Gastrocnemius medialis (tissue), 4 donors: ENCODE data around the gene PITX2. TPM values are rescaled to one million over a fixed set of nuclear protein-coding genes. Genes with fewer than 3 reads are reported as not detected.
"Not testable (repeated sequence)": the region's sequence is repeated elsewhere in the genome, so short reads cannot be mapped to it uniquely, and the experiment has no call there.

ENCODE experiments used
- ATAC-seq, 2 donors: fragments of 150-250 bp; one replicate each; pipeline ENCODE4 v1.9.1; 2016
- DNase-seq, 2 donors: peaks; one replicate each; pipeline ENCODE4 v3.0.0-alpha.2; 2019
- H3K27ac ChIP-seq, 4 donors: fragments of 200-600 bp; sonication (generic); 1 replicate in 1 of 4; 2 replicates in 3 of 4; pipeline ENCODE4 v1.5.1; 2016 to 2018; ENCODE audit warnings: mild to moderate bottlenecking in 2 of 4, moderate library complexity in 1 of 4
- H3K27me3 ChIP-seq, 3 donors: fragments of 200-600 bp; sonication (generic) in 2 of 3; 1 replicate in 1 of 3; 2 replicates in 2 of 3; pipeline versions ENCODE4 v1.5.1 to v1.6.0; 2016 to 2019; ENCODE audit warnings: mild to moderate bottlenecking in 1 of 3, moderate library complexity in 1 of 3
- H3K36me3 ChIP-seq, 2 donors: fragments of 200-600 bp; sonication (generic) in 1 of 2; one replicate each; pipeline ENCODE4 v1.5.1; 2017 to 2018
- H3K4me1 ChIP-seq, 2 donors: fragments of 200-600 bp; sonication (generic) in 1 of 2; one replicate each; pipeline ENCODE4 v1.5.1; 2016 to 2017; ENCODE audit warnings: mild to moderate bottlenecking in 2 of 2
- H3K4me3 ChIP-seq, 4 donors: fragments of 200-600 bp; sonication (generic) in 3 of 4; 1 replicate in 1 of 4; 2 replicates in 3 of 4; pipeline ENCODE4 v1.5.1; 2016 to 2019; ENCODE audit warnings: mild to moderate bottlenecking in 2 of 4
- H3K9me3 ChIP-seq, 3 donors: fragments of 200-600 bp; sonication (generic) in 2 of 3; 1 replicate in 1 of 3; 2 replicates in 2 of 3; pipeline ENCODE4 v1.5.1; 2016 to 2019
- POLR2A ChIP-seq, 2 donors: fragments of 450-650 bp; IDR thresholded peaks; one replicate each; pipeline ENCODE4 v1.6.1; 2017; ENCODE audit warnings: antibody characterized with exemption in 2 of 2, mild to moderate bottlenecking in 2 of 2, moderate library complexity in 2 of 2
- in situ Hi-C, 4 donors: fragments of 200-750 bp; cut with MboI; loops; one replicate each; pipeline versions ENCODE4 v1.15.0 to v1.8.0; 2017; ENCODE audit warnings: low sequenced_read_pairs in 4 of 4
- intact Hi-C: fragments of 100-400 bp; cut with DNase I; formaldehyde crosslinking; loops from one replicate; pipeline ENCODE4 v1.15.1; 2023; ENCODE audit warnings: low total_unique reads
- total RNA-seq, 4 donors: library from RNA; depleted of rRNA; stranded (reverse); fragments of >200 nt; gene quantifications; one replicate each; pipeline versions ENCODE4 v1.1.0 to v1.2.3, GENCODE V29; 2016
- TF ChIP-seq, protein P1 (sequence below), 5 experiments: fragments of 450-650 bp in 3 of 5; fragments of 200-600 bp in 2 of 5; sonication (generic) in 2 of 5; IDR thresholded peaks in 4 of 5; conservative IDR thresholded peaks in 1 of 5; 1 replicate in 4 of 5; 2 replicates in 1 of 5; pipeline ENCODE4 v1.5.1; 2016 to 2019; ENCODE audit warnings: antibody characterized with exemption in 5 of 5, mild to moderate bottlenecking in 3 of 5, moderate library complexity in 3 of 5

PITX2 gene
- total RNA-seq, 4 donors from 2014 or later, result 30.5 to 58.9 (median 38.2) TPM

DNA sequence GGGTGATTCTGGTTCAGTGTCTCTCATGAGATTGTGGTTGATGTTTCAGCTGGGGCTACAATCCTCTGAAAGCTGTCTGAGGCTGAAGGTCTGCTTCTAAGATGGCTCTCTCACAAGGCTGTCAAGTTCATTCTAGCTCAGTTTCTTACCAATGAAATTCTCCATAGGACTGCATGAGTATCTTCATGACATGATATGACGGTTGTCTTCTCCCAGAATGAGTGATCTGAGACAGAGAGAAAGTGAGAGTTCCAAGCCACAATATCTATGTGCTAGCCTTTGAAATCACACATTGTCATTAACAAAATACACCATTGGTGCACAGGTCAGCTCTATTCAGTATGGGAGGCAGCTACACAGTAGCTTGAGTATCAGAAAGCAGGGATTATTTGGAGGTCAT lies 27.3 kb downstream of the PITX2 start:
- DNase-seq (no peak), ATAC-seq (no peak)
- TF ChIP-seq, protein P1, sequence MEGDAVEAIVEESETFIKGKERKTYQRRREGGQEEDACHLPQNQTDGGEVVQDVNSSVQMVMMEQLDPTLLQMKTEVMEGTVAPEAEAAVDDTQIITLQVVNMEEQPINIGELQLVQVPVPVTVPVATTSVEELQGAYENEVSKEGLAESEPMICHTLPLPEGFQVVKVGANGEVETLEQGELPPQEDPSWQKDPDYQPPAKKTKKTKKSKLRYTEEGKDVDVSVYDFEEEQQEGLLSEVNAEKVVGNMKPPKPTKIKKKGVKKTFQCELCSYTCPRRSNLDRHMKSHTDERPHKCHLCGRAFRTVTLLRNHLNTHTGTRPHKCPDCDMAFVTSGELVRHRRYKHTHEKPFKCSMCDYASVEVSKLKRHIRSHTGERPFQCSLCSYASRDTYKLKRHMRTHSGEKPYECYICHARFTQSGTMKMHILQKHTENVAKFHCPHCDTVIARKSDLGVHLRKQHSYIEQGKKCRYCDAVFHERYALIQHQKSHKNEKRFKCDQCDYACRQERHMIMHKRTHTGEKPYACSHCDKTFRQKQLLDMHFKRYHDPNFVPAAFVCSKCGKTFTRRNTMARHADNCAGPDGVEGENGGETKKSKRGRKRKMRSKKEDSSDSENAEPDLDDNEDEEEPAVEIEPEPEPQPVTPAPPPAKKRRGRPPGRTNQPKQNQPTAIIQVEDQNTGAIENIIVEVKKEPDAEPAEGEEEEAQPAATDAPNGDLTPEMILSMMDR (IDR thresholded peaks at IDR 0.05 in 4 of 5, conservative IDR thresholded peaks at IDR 0.05 in 1 of 5), result no peak
- intact Hi-C loops (no loop called here), in situ Hi-C loops (no loop called here)
- no peaks in the 10 kb centered on the region for H3K36me3 ChIP-seq
- H3K27me3 ChIP-seq, result no peaks in the 10 kb centered on the region
- H3K4me1 ChIP-seq, result no peaks in the 10 kb centered on the region
- H3K4me3 ChIP-seq, result no peak overlapping the region
- H3K9me3 ChIP-seq, result peaks cover 0 to 6% (median 0%) of the 10 kb centered on the region in 3 donors
- no peak overlapping the region for H3K27ac ChIP-seq

DNA sequence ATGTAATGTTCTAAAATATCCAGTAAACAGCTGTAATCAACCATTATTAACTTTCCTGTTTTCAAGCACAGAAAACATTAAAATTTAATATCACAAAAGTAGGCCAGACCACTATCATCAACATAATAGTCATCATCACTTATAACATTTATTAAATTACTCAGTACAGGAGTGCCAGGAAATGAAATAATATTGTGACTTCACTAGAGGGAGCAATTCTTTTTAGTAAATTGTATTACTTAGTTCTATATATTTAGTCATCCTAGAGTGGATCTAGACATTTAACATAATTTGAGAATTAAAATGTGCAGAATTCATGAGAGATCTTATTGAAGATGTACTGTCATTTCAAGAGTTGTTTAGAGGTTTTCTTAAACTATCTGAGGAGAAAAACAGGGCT lies 33.6 kb downstream of the PITX2 start:
- TF ChIP-seq, protein P1 (IDR thresholded peaks at IDR 0.05 in 4 of 5, conservative IDR thresholded peaks at IDR 0.05 in 1 of 5), result peak in 1 of 5 experiments; percentile 27
- TF ChIP-seq POLR2A (IDR thresholded peaks at IDR 0.05), result no peak
- intact Hi-C loops (loop anchor here (5.0 kb wide), 1 partner anchor 72 kb away; no protein-coding TSS in a partner anchor), in situ Hi-C loops (no loop called here)
- Histone ChIP-seq H3K36me3 (no peaks in the 10 kb centered on the region), H3K27me3 (no peaks in the 10 kb centered on the region), H3K4me1 (no peaks in the 10 kb centered on the region), H3K4me3 (no peak overlapping the region), H3K27ac (no peak overlapping the region), H3K9me3 (no peaks in the 10 kb centered on the region)
- no peak for ATAC-seq
- no peak for DNase-seq

DNA sequence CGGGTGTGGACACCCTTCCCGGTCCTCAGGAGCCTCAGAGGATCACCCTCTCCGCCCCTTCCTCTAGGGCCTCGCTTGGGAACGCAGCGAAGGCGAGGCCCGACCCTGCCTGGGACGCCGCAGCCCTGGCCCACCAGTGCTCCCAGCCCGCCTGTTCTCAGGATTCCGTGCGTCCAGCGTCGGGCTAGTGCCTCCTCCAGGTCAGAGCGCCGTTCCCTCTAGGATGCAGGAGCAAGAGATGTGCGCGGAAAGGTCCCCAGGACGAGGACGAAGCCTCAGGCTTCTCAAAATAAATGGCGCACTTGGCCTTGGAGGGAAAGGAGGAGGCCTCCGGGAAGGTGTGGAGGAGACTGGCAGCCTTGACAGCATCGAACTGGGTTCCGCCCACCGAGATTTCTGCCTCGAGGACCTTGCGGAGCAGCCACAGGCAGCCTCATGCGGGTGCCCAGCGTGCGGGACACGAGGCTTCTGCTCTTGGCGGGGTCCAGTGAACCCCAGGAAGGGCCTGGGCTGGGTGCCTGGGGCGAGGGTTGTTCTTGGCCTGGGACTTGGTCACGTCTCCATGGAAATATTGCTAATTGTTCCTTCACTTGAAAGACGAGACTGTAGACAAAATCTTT lies 35.1 kb downstream of the PITX2 start:
- in situ Hi-C loops, result no loop called here

DNA sequence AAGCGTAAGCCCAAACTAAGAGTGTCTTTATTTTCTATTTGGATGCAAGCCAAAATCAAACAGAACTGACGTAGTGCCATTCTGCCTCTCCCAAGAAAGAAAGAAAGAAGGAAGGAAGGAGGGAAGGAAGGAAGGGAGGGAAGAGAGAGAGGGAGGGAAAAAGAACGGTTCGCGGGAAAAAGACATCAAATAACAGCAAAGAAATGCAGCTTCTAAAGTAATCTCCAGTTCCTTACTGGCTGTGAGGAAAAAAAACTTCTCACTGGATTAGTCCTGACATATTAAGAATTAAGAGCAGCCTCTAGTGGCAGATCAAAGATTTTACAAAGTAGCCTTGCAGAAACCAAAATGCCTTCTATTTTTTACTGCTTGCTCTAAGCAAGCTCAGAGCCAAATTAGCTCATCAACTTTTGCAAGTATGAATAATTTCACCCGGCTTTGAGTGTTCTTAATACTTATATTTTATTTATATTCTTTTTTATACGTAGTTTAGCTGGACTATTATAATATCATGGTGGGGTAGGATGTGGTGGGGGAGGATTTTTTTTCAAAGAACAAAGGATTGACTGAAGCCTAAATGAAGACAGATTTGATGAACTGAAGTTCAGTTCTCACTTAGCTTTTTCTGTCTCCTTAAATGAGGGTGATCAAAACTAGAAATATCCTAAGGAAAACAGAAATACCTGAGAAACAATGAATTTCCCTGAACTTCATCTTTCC lies 36.6 kb downstream of the PITX2 start:
- no peaks in the 10 kb centered on the region for H3K36me3 ChIP-seq
- H3K4me3 ChIP-seq, result peak overlapping the region; percentile 35 to 52 (median 42)
- no peak for TF ChIP-seq POLR2A (IDR thresholded peaks at IDR 0.05)
- TF ChIP-seq, protein P1 (IDR thresholded peaks at IDR 0.05 in 4 of 5, conservative IDR thresholded peaks at IDR 0.05 in 1 of 5), result peak in 3 of 5 experiments; percentile 44 to 67 (median 48)
- no peaks in the 10 kb centered on the region for H3K9me3 ChIP-seq
- no peaks in the 10 kb centered on the region for H3K4me1 ChIP-seq
- no peaks in the 10 kb centered on the region for H3K27me3 ChIP-seq
- H3K27ac ChIP-seq, result peak overlapping the region in 2 of 4 donors; percentile 31 to 57
- in situ Hi-C loops (no loop called here), intact Hi-C loops (loop anchor here (5.0 kb wide), 1 partner anchor 69 kb away; no protein-coding TSS in a partner anchor)
- DNase-seq (no peak), ATAC-seq (peak; percentile 79 to 82)

More for the DNA sequence above, 35.1 kb downstream of the PITX2 start:
- Histone ChIP-seq H3K4me1 (no peaks in the 10 kb centered on the region), H3K4me3 (no peak overlapping the region), H3K9me3 (no peaks in the 10 kb centered on the region), H3K36me3 (no peaks in the 10 kb centered on the region), H3K27ac (no peak overlapping the region), H3K27me3 (no peaks in the 10 kb centered on the region)
- intact Hi-C loops, result loop anchor here (5.0 kb wide), 1 partner anchor 70 kb away; no protein-coding TSS in a partner anchor
- ATAC-seq (no peak), DNase-seq (no peak)
- TF ChIP-seq, protein P1 (IDR thresholded peaks at IDR 0.05 in 4 of 5, conservative IDR thresholded peaks at IDR 0.05 in 1 of 5), result no peak
- TF ChIP-seq POLR2A (IDR thresholded peaks at IDR 0.05), result no peak

DNA sequence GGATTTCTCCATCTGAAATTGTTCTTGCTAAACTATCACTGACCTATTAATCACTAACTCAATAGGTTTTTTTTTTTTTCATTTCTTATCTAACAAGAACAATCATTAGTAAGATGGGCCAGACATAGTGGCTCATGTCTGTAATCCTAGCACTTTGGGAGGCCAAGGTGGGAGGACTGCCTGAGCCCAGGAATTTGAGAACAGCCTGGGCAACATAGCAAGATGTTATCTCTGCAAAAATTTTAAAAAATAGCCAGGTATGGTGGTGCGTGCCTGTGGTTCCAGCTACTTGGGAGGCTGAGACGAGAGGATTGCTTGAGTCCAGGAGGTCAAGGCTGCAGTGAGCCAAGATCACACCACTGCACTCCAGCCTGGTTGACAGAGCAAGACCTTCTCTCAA lies 46.2 kb downstream of the PITX2 start:
- H3K9me3 ChIP-seq, ATAC-seq, in situ Hi-C loops, intact Hi-C loops, H3K27me3 ChIP-seq, H3K4me3 ChIP-seq, DNase-seq, H3K36me3 ChIP-seq, H3K4me1 ChIP-seq, H3K27ac ChIP-seq: not testable (repeated sequence)
